Astrocyte of the cerebellum (primary cell): ENCODE data around the gene NUP205.

ENCODE experiments used
- DNase-seq: peaks from one replicate; pipeline ENCODE4 v3.0.0-alpha.2; 2011; ENCODE audit warnings: low read depth
- H3K4me3 ChIP-seq: 2 replicates; pipeline ENCODE4 v1.5.1; 2011; ENCODE audit warnings: mild to moderate bottlenecking, low read depth, low read length, moderate library complexity
- in situ Hi-C: cut with HindIII; loops from 2 replicates; pipeline ENCODE4 v1.10.0; 2017; ENCODE audit warnings: low sequenced_read_pairs
- TF ChIP-seq, protein P1 (sequence below): IDR thresholded peaks from 2 replicates; pipeline ENCODE4 v1.5.1; 2012; ENCODE audit warnings: low read length, low read depth, moderate library complexity, mild to moderate bottlenecking; ENCODE audit errors: missing control alignments

NUP205 gene

DNA sequence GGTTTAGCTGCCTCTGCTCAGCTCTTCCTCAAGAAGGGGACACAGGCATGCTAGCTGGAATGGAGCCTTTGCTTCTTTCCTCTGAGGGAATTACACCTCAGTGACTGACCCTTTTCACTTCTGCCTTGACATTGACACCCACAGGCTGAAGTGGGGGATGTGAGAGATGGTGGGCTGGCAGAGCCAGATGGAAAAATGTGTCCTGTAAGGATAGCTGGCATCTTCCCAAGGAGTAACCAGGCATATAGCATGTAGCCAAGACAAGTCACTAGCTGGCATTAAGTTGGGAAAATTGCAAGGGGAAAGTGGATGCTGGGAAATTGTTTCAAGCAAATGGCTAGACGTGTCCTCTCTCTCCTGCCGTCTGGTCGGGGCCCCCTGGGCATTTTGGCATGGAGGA is 124.5 kb downstream of the NUP205 start:
- in situ Hi-C loops = no loop called here
- DNase-seq = no peak
- H3K4me3 ChIP-seq = no peak overlapping the region
- TF ChIP-seq, protein P1, sequence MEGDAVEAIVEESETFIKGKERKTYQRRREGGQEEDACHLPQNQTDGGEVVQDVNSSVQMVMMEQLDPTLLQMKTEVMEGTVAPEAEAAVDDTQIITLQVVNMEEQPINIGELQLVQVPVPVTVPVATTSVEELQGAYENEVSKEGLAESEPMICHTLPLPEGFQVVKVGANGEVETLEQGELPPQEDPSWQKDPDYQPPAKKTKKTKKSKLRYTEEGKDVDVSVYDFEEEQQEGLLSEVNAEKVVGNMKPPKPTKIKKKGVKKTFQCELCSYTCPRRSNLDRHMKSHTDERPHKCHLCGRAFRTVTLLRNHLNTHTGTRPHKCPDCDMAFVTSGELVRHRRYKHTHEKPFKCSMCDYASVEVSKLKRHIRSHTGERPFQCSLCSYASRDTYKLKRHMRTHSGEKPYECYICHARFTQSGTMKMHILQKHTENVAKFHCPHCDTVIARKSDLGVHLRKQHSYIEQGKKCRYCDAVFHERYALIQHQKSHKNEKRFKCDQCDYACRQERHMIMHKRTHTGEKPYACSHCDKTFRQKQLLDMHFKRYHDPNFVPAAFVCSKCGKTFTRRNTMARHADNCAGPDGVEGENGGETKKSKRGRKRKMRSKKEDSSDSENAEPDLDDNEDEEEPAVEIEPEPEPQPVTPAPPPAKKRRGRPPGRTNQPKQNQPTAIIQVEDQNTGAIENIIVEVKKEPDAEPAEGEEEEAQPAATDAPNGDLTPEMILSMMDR = no peak

DNA sequence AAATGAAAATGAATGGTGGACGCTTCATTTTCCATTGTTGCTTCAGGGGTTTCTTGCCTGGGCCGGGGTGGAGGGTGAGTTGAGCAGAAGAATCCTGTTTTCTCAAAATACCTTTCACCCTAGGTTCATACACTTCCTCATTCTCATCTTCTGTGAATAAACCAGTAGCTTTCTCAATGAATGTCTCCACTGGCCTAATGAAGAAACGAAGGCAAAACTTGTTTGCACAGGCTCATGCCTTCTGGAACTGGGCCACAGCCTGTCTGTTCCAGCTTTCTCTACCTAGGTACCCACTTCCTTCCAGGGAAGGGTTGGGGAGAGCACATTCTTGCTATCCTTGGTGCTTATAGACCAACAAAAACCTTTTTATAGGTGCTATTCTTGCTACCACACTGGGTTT is 125.9 kb downstream of the NUP205 start:
- in situ Hi-C loops = no loop called here
- DNase-seq = no peak
- TF ChIP-seq, protein P1 = no peak
- no peak overlapping the region for H3K4me3 ChIP-seq

DNA sequence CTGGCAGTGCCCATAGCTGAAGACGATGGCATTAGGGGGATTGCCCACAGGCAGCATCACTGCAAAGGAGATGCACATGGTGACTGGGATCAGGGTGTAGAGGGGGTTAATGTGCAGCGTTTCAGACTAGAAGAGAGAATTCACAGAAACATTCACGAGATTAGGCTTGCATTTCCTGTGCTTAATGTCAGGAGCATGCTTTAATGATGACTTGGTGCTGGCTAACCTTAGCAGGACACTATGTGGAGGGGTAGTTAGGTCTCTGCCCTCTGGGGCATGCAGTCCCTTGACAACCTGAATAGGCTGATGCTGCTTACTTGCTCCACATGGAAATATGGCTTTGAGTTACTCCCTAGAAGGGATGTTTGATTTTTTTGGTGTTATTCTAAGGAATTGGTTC is 126.4 kb downstream of the NUP205 start:
- H3K4me3 ChIP-seq = no peak overlapping the region
- TF ChIP-seq, protein P1 = no peak
- no peak for DNase-seq
- in situ Hi-C loops = no loop called here

DNA sequence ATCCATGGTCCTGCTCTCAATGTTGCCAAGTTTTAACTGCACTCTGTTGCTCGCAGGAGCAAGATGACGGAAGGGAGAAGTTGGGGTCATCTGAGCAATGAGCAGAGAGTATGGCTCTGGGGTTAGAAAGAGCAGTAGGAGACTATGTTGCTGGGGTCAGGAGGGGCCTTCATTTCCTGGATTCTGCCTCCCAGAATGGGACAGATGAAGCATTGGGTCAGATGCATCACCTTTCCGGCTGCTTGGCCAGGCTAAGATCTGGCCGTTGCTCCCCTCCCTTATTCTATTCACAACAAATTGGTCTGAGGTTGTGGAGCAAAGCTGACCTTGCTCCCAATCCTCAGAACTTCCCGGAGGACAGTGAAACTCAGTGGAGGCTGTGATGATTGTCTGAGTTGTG is 127.0 kb downstream of the NUP205 start:
- no peak overlapping the region for H3K4me3 ChIP-seq
- in situ Hi-C loops = no loop called here
- TF ChIP-seq, protein P1 = no peak
- DNase-seq = no peak

DNA sequence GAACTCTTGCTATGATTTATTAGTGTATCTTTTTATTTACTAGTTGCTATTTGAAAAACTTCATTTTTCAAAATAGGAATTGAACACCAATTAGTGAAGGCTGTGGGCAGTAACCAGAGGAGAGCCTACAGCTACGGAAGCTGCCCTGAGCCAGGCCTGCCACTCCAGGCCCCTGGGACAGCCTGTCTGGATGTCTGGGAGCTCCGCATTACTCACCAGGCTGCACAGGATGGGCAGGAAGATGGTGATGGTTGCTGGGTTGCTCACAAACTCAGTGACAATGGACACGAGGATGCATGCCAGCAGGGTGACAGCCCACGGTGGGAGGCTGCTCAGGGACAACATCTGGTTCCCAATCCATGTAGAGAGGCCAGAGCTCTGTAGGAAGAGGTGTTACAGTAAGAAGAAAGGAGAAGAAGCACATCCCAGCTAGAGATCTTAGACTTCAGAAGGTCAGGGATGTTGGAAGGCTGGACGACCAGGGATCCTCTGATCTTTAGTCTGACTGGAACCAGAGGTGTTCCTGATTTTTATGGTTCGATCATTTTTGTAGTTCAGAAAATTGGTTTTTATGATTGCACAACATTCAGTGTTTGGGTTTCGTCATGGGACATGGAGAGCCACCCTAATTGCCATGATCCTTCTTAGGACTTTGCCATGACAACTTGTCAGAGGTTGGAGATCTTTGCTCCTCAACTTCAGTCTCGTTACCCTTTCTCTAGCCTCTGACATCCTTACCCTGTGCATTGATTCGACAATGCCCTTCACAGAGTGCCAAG is 127.8 kb downstream of the NUP205 start:
- no peak overlapping the region for H3K4me3 ChIP-seq
- in situ Hi-C loops = no loop called here
- DNase-seq = no peak
- TF ChIP-seq, protein P1 = no peak

DNA sequence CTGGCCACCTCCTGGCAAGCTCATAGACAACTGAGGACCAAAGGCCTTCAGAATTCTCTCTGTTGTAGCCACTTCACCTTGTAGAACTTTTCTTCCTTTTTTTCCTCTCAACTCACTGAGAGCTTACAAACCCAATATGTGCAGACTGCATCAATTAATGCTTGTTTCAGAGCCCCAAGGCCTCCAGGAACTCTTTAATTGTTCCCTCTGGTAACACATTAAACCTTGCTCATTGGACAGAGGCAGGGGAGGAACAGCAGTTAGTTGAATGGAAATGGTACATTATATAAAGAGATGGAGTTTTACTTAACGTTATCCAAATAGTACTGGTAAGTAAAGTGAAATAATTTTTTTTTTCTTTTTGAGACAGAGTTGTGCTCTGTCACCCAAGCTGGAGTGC is 129.7 kb downstream of the NUP205 start:
- H3K4me3 ChIP-seq = no peak overlapping the region
- no peak for DNase-seq
- in situ Hi-C loops = no loop called here
- TF ChIP-seq, protein P1 = no peak
